Measurements from ENCODE around the gene ADRA2C. TPM values are rescaled to one million over a fixed set of nuclear protein-coding genes. Genes with fewer than 3 reads are reported as not detected.

Gene ADRA2C
- total and polyA plus RNA-seq, 12 donors, result 1.1 to 34.0 (median 5.3) TPM

DNA sequence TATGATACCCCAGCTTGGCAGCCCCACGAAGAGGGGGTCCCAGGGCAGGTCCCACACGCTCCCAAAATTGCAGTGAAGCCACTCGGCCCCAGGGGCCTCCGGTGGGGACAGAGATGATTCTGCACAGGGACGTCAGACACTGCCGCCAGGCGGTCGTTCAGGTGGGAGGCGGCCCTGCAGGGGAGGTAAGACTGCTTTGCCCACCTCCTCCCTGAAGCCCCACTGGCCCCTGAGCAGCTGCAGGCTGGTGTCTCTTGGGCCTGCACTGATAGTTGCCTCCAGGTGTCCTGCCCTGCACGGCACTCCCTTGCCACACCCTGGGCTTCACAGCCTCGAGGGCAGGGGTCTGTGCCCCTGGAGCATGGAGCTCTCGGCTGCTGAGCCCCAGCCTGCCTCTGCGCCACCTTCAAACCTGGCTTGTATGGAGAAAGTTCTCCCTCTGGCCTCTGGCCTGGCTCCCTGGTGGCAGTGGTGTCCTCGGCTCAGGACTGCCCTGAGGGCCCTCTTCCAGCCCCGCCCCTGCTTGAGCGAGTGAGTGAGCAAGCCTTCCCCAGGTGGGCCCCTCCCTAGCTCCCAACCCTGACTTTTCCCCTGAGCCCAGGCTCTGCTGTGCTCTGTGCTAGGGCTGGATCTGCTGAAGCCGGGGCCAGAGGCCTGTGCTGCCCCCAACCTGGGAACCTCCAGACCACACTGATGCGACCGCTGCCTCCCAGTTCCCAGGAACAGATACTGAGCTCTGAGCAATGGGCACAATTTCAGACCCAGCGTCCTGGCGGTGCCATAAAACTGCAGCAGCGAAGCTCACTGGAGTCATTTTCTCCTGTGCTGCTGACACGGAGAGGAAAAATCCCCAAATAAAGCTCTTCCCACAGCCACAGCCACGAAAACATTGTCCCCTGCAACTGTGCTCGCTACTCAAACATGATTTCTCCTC lies 16.1 kb downstream of the ADRA2C start:
- H3K27me3 ChIP-seq, result peaks cover 21% of the 10 kb centered on the region

DNA sequence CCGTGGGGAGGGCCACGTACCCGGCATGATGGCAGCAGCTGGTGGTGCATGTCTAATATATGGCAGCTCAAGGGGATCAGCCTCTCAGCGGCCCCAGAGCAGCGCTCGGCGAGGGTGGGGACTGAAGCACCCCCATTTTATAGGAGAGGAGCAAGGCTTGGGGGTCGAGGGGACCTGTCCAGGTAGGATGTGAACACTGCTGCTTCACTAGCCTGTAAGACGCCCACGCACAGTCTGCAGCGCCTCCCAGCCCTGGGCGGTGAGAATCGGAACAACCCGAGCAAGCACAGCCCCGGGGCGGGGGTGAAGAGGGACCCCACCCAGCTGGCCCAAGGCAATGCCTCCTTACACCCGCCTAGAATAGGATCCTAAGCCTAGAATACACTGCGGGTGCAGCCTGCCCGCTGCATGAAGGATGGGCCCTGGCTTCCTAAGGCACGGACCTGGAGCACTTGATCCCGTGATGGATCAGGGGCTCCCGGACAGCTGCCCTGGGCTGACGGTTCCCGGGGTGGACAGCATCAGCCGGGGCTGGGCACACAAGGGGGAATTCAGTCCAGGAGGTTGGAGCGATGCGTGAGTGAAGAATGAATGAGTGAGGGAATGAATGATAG lies 17.6 kb downstream of the ADRA2C start:
- intact Hi-C loops (cut with DNase I), result no loop called here
- no peaks in the 10 kb centered on the region for H3K9me3 ChIP-seq (replicated peaks in 1 of 3)
- H3K4me3 ChIP-seq, result no peak overlapping the region
- no peak overlapping the region for H3K27ac ChIP-seq
- DNase-seq, result no peak
- WGBS, 4 donors, result 20 to 61% (median 36%) methylated on average over 14 to 27 of the region's 27 CpGs
- peaks cover 21% of the 10 kb centered on the region for H3K27me3 ChIP-seq
- no peaks in the 10 kb centered on the region for H3K36me3 ChIP-seq (replicated peaks in 1 of 2)
- TF ChIP-seq POLR2A (IDR thresholded peaks at IDR 0.05), result no peak
- TF ChIP-seq, protein P1, sequence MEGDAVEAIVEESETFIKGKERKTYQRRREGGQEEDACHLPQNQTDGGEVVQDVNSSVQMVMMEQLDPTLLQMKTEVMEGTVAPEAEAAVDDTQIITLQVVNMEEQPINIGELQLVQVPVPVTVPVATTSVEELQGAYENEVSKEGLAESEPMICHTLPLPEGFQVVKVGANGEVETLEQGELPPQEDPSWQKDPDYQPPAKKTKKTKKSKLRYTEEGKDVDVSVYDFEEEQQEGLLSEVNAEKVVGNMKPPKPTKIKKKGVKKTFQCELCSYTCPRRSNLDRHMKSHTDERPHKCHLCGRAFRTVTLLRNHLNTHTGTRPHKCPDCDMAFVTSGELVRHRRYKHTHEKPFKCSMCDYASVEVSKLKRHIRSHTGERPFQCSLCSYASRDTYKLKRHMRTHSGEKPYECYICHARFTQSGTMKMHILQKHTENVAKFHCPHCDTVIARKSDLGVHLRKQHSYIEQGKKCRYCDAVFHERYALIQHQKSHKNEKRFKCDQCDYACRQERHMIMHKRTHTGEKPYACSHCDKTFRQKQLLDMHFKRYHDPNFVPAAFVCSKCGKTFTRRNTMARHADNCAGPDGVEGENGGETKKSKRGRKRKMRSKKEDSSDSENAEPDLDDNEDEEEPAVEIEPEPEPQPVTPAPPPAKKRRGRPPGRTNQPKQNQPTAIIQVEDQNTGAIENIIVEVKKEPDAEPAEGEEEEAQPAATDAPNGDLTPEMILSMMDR (IDR thresholded peaks at IDR 0.05), result peak in 3 of 6 experiments; percentile 13 to 20 (median 19)
- no peaks in the 10 kb centered on the region for H3K4me1 ChIP-seq (replicated peaks in 1 of 2)

More for the DNA sequence above, 16.1 kb downstream of the ADRA2C start:
- no peaks in the 10 kb centered on the region for H3K4me1 ChIP-seq (replicated peaks in 1 of 2)
- WGBS, 4 donors, result 60 to 84% (median 84%) methylated on average over 1 to 25 of the region's 25 CpGs
- no peak overlapping the region for H3K27ac ChIP-seq
- DNase-seq, result no peak
- no peak overlapping the region for H3K4me3 ChIP-seq
- H3K36me3 ChIP-seq (replicated peaks in 1 of 2), result no peaks in the 10 kb centered on the region
- H3K9me3 ChIP-seq (replicated peaks in 1 of 3), result no peaks in the 10 kb centered on the region
- intact Hi-C loops (cut with DNase I), result no loop called here
- TF ChIP-seq, protein P1 (IDR thresholded peaks at IDR 0.05), result no peak
- no peak for TF ChIP-seq POLR2A (IDR thresholded peaks at IDR 0.05)

DNA sequence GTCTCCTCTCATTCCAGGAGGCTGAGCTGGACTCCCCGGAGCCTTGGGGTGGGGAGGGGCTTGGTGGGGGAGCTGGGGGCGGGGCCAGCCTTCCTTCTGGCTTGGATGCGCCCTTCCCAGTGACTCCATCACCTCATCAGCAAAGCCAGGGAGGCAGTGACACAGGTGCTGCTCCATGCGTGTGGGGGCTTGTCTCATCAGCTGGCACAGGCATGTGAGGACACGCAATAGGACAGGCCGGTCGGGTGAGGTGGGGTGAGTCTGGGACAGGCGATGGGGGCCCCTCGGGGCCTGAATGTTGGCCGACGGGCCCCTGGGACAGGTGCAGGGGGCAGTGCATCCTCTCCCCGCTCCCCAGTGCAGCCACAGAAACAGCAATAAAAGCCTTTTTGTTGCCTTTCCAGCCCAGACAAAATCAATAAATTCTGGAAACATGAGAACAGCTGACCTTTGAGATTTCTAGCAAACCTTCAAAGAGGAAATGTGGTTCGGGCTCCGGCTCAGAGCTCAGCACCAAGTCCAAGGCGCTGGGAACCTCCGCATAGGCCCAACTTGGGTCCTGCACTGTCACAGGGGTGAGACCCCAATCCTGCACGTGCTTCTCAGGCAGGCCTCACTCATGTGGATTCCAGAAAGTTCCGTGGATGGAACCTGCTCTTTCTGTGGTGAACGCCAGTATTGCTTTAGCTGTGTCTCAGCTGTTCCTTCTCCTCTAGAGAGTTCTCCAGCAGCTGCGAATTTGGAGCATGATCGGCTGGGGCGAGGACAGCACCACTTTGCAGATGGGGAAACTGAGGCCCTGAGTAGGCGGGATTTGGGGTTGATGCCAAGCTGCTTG lies 18.5 kb downstream of the ADRA2C start:
- Histone ChIP-seq H3K9me3 (replicated peaks in 1 of 3) (no peaks in the 10 kb centered on the region), H3K27ac (no peak overlapping the region), H3K36me3 (replicated peaks in 1 of 2) (no peaks in the 10 kb centered on the region), H3K4me3 (no peak overlapping the region), H3K27me3 (peaks cover 21% of the 10 kb centered on the region), H3K4me1 (replicated peaks in 1 of 2) (no peaks in the 10 kb centered on the region)
- WGBS, 4 donors, result 57 to 71% (median 68%) methylated on average over 21 to 23 of the region's 23 CpGs
- DNase-seq, result no peak
- intact Hi-C loops (cut with DNase I), result no loop called here
- no peak for TF ChIP-seq POLR2A (IDR thresholded peaks at IDR 0.05)
- TF ChIP-seq, protein P1 (IDR thresholded peaks at IDR 0.05), result no peak

DNA sequence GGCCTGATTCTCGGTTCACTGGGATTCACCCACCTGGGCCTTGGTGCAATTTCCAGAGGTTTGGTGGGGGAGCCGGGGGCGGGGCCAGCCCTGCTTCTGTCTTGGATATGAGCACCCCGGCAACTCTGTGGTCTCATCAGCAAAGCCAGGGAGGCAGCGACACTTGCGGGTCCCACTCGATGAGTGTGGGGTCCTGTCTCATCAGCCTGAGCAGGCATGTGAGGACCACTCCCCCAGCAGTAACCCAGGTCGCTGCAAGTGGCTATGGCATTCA lies 19.0 kb downstream of the ADRA2C start:
- intact Hi-C loops (cut with DNase I), result no loop called here
- 72 to 83% (median 75%) methylated on average over 3 to 8 of the region's 8 CpGs for WGBS, 4 donors

More for the DNA sequence above, 19.0 kb downstream of the ADRA2C start:
- no peaks in the 10 kb centered on the region for H3K4me1 ChIP-seq (replicated peaks in 1 of 2)
- no peaks in the 10 kb centered on the region for H3K36me3 ChIP-seq (replicated peaks in 1 of 2)
- no peak overlapping the region for H3K4me3 ChIP-seq
- DNase-seq, result no peak
- no peak for TF ChIP-seq POLR2A (IDR thresholded peaks at IDR 0.05)
- TF ChIP-seq, protein P1 (IDR thresholded peaks at IDR 0.05), result no peak
- no peak overlapping the region for H3K27ac ChIP-seq
- peaks cover 21% of the 10 kb centered on the region for H3K27me3 ChIP-seq
- no peaks in the 10 kb centered on the region for H3K9me3 ChIP-seq (replicated peaks in 1 of 3)

All from adrenal gland (tissue), 12 donors.